ENCODE results near the gene CPAMD8. TPM values are rescaled to one million over a fixed set of nuclear protein-coding genes. Genes with fewer than 3 reads are reported as not detected.
A peak's percentile ranks its signal among the peaks of the same experiment; 100 is the strongest.

Gene CPAMD8
- total and polyA plus RNA-seq, 9 of the 15 experiments (the other 6 are each of a cell fraction or from before 2014, with no cell fraction given) = 0.20 to 2.1 (median 1.3) TPM

DNA sequence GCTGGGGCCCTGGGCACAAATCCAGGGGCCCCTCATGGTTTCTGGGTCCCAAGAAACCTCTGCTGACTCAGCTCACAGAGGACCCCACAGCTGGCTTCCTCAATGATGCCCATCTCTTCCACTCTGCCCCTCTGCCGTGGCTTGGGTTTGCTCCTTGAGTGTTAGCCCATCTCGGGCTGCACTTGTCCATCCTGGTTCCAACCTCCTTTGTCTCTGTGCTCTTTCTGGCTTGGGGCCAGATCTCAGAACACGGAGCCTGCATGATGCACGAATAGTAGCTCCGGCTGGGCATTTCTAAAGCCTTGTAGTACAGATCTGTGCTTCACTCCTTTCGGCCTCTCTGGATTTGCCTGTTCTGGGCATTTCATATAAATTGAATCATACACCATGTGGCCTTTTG is 84.0 kb downstream of the CPAMD8 start:
- H3K4me1 ChIP-seq (replicated peaks in 1 of 2; ENCODE audit: control insufficient read depth in 2 of 2, insufficient read depth in 2 of 2, low read length in 2 of 2) = peaks cover 2 to 3% of the 10 kb centered on the region in 2 experiments; a peak in 4 of 5 replicates
- H3K27me3 ChIP-seq (ENCODE audit: control insufficient read depth in 2 of 2, insufficient read depth in 2 of 2, low read length in 2 of 2) = peaks cover 2 to 24% of the 10 kb centered on the region in 2 experiments; a peak in 2 of 5 replicates
- ATAC-seq = no peak
- in situ Hi-C loops (cut with MboI) = no loop called here
- H3K4me3 ChIP-seq = no peak overlapping the region
- TF ChIP-seq NFIC (IDR thresholded peaks at IDR 0.05) (peak; percentile 85), RNF2 (IDR thresholded peaks at IDR 0.05) (no peak)
- no peaks in the 10 kb centered on the region for H4K20me1 ChIP-seq (replicated peaks; ENCODE audit: control insufficient read depth, insufficient read depth, low read length)
- H3K27ac ChIP-seq (ENCODE audit: extremely low read depth, low read depth, low read length) = no peak overlapping the region
- ChIA-PET POLR2A (no interaction called here), CTCF (ENCODE audit: low intra/inter-chr PET ratio) (no interaction called here)
- no peaks in the 10 kb centered on the region for H3K9me3 ChIP-seq (replicated peaks; ENCODE audit: control insufficient read depth, insufficient read depth, low read depth, low read length)
- BruUV-seq (replicated peaks) = no TSS peak
- no peak overlapping the region for H2AFZ ChIP-seq (ENCODE audit: low read depth, low read length)
- intact Hi-C loops (cut with micrococcal nuclease) = no loop called here
- H3K4me2 ChIP-seq (ENCODE audit: insufficient read depth, low read length) = no peak overlapping the region
- DNase-seq (ENCODE audit: extremely low read depth in 1 of 4, low spot score in 3 of 4) = peak in 1 of 4 experiments; percentile 11
- WGBS (ENCODE audit: insufficient coverage, low coverage, missing lambda C conversion rate) = 0% methylated on average over 6 of the region's 6 CpGs
- no peaks in the 10 kb centered on the region for H3K36me3 ChIP-seq (ENCODE audit: control insufficient read depth, insufficient read depth, low read length)
- FAIRE-seq = no peak
- no peaks in the 10 kb centered on the region for H3K9me1 ChIP-seq (ENCODE audit: control insufficient read depth, insufficient read depth, low read length)
- no peaks in the 10 kb centered on the region for H3K79me2 ChIP-seq (ENCODE audit: control insufficient read depth, insufficient read depth, low read length)
- H3K9ac ChIP-seq (ENCODE audit: insufficient read depth in 1 of 2, low read depth in 2 of 2, low read length in 2 of 2) = 0 out of 4 replicates have a peak overlapping the region, but pooled peaks of 1 of the 2 experiments have one; percentile 5

DNA sequence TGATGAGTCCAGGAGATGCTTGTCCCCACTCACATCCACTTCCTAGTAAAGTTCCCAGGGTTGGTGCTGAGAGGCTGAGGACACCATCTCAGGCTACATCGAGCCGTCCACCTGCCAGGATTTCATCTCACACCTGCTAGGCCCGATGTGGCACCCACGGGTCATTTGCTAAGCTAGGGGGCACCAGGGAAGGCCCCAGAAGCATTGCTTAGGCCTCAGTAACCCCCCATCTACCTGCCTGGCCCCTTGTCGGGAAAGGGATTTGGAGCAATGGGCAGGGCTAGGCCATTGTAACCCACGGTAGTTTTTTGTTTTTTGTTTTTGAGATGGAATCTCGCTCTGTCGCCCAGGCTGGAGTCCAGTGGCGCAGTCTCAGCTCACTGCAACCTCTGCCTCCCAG is 86.0 kb downstream of the CPAMD8 start:
- H3K27me3 ChIP-seq (ENCODE audit: control insufficient read depth in 2 of 2, insufficient read depth in 2 of 2, low read length in 2 of 2) = peaks cover 2 to 23% of the 10 kb centered on the region in 2 experiments; a peak in 2 of 5 replicates
- no peaks in the 10 kb centered on the region for H3K9me1 ChIP-seq (ENCODE audit: control insufficient read depth, insufficient read depth, low read length)
- ChIA-PET CTCF (ENCODE audit: low intra/inter-chr PET ratio) (no interaction called here), POLR2A (interaction anchor here (0.6 to 1.5 kb wide), 3 partner anchors 9 to 365 kb away, joined by 3 to 4 read pairs (median 3); partner anchors contain the start of gene MRPL34)
- in situ Hi-C loops (cut with MboI) = no loop called here
- TF ChIP-seq FOXJ2 (tag; IDR thresholded peaks at IDR 0.05) = no peak
- TF ChIP-seq, protein P1, sequence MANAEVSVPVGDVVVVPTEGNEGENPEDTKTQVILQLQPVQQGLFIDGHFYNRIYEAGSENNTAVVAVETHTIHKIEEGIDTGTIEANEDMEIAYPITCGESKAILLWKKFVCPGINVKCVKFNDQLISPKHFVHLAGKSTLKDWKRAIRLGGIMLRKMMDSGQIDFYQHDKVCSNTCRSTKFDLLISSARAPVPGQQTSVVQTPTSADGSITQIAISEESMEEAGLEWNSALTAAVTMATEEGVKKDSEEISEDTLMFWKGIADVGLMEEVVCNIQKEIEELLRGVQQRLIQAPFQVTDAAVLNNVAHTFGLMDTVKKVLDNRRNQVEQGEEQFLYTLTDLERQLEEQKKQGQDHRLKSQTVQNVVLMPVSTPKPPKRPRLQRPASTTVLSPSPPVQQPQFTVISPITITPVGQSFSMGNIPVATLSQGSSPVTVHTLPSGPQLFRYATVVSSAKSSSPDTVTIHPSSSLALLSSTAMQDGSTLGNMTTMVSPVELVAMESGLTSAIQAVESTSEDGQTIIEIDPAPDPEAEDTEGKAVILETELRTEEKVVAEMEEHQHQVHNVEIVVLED (CRISPR knock-in tag; IDR thresholded peaks at IDR 0.05) = no peak
- no peak for TF ChIP-seq FOXA1 (IDR thresholded peaks at IDR 0.05; ENCODE audit: borderline replicate concordance)
- TF ChIP-seq ZFPM2 (CRISPR knock-in tag; IDR thresholded peaks at IDR 0.05) = no peak
- TF ChIP-seq TBP (optimal IDR thresholded peaks at IDR 0.05; ENCODE audit: low read depth, low read length) = no peak
- TF ChIP-seq PPARD (CRISPR knock-in tag; IDR thresholded peaks at IDR 0.05) = no peak
- H3K9me3 ChIP-seq (replicated peaks; ENCODE audit: control insufficient read depth, insufficient read depth, low read depth, low read length) = no peaks in the 10 kb centered on the region
- WGBS (ENCODE audit: insufficient coverage, low coverage, missing lambda C conversion rate) = 2% methylated on average over 9 of the region's 9 CpGs
- H2AFZ ChIP-seq (ENCODE audit: low read depth, low read length) = no peak overlapping the region
- no peak overlapping the region for H3K9ac ChIP-seq (ENCODE audit: insufficient read depth in 1 of 2, low read depth in 2 of 2, low read length in 2 of 2)
- intact Hi-C loops (cut with micrococcal nuclease) = no loop called here
- H3K4me2 ChIP-seq (ENCODE audit: insufficient read depth, low read length) = no peak overlapping the region
- no peaks in the 10 kb centered on the region for H3K79me2 ChIP-seq (ENCODE audit: control insufficient read depth, insufficient read depth, low read length)
- FAIRE-seq (no peak), ATAC-seq (no peak), DNase-seq (ENCODE audit: extremely low read depth in 1 of 4, low spot score in 3 of 4) (no peak)
- H4K20me1 ChIP-seq (replicated peaks; ENCODE audit: control insufficient read depth, insufficient read depth, low read length) = no peaks in the 10 kb centered on the region
- H3K4me3 ChIP-seq = no peak overlapping the region
- no TSS peak for BruUV-seq (replicated peaks)
- H3K4me1 ChIP-seq (replicated peaks in 1 of 2; ENCODE audit: control insufficient read depth in 2 of 2, insufficient read depth in 2 of 2, low read length in 2 of 2) = peaks cover 2 to 3% of the 10 kb centered on the region in 2 experiments; a peak in 4 of 5 replicates
- H3K36me3 ChIP-seq (ENCODE audit: control insufficient read depth, insufficient read depth, low read length) = no peaks in the 10 kb centered on the region
- H3K27ac ChIP-seq (ENCODE audit: extremely low read depth, low read depth, low read length) = no peak overlapping the region
